GM19468 (cell line): ENCODE measurements around the gene THOC2.
"Not testable (repeated sequence)": the region's sequence is repeated elsewhere in the genome, so short reads cannot be mapped to it uniquely, and the experiment has no call there.

ENCODE experiments used
- ATAC-seq: cut with Tn5 transposase; IDR thresholded peaks from one replicate; pipeline ENCODE4 v1.9.1; 2021; ENCODE audit warnings: mild to moderate bottlenecking, moderate library complexity, moderate number of reproducible peaks; ENCODE audit not compliant: unreplicated experiment; ENCODE audit errors: extremely low read depth

THOC2 gene

GRCh38 chrX:123736333-123736921 is 3.6 kb upstream of the THOC2 start:
- ATAC-seq = no peak

GRCh38 chrX:123735137-123735536 is 2.3 kb upstream of the THOC2 start:
- not testable (repeated sequence) for ATAC-seq

GRCh38 chrX:123734079-123734478 is 1.2 kb upstream of the THOC2 start:
- not testable (repeated sequence) for ATAC-seq

GRCh38 chrX:123731987-123732669 is 724 bp downstream of the THOC2 start:
- ATAC-seq = no peak

- no peak for ATAC-seq
Measured at GRCh38 chrX:123731258-123731986, 1.4 kb downstream of the THOC2 start.

GRCh38 chrX:123728554-123728953 is 4.3 kb downstream of the THOC2 start:
- no peak for ATAC-seq

- ATAC-seq = no peak
Measured at GRCh38 chrX:123728016-123728415, 4.8 kb downstream of the THOC2 start.

GRCh38 chrX:123722193-123722592 is 10.7 kb downstream of the THOC2 start:
- not testable (repeated sequence) for ATAC-seq

- ATAC-seq = no peak
Measured at GRCh38 chrX:123720486-123720885, 12.4 kb downstream of the THOC2 start.

- ATAC-seq = no peak
Measured at GRCh38 chrX:123713841-123714240, 19.0 kb downstream of the THOC2 start.

- ATAC-seq = no peak
Measured at GRCh38 chrX:123713434-123713833, 19.4 kb downstream of the THOC2 start.

GRCh38 chrX:123711201-123711600 is 21.7 kb downstream of the THOC2 start:
- not testable (repeated sequence) for ATAC-seq

GRCh38 chrX:123704781-123705180 is 28.1 kb downstream of the THOC2 start:
- no peak for ATAC-seq

- no peak for ATAC-seq
Measured at GRCh38 chrX:123698979-123699520, 33.8 kb downstream of the THOC2 start.

- ATAC-seq = no peak
Measured at GRCh38 chrX:123696334-123696733, 36.5 kb downstream of the THOC2 start.

GRCh38 chrX:123695242-123695641 is 37.6 kb downstream of the THOC2 start:
- no peak for ATAC-seq

- ATAC-seq = no peak
Measured at GRCh38 chrX:123691776-123692175, 41.1 kb downstream of the THOC2 start.

- no peak for ATAC-seq
Measured at GRCh38 chrX:123688524-123688923, 44.3 kb downstream of the THOC2 start.

- ATAC-seq = no peak
Measured at GRCh38 chrX:123685232-123685631, 47.6 kb downstream of the THOC2 start.

- ATAC-seq = no peak
Measured at GRCh38 chrX:123682186-123682585, 50.7 kb downstream of the THOC2 start.
